Panc1 (cell line): ENCODE measurements around the gene ZNF782. TPM values are rescaled to one million over a fixed set of nuclear protein-coding genes. Genes with fewer than 3 reads are reported as not detected.

ENCODE experiments used
- ATAC-seq: fragments of 200-7000 bp; cut with Tn5 transposase; 2 replicates; pipeline ENCODE4 v1.9.1; 2020; ENCODE audit warnings: mild to moderate bottlenecking, moderate library complexity
- BruUV-seq: library from RNA; stranded (reverse); fragments of 400-500 nt; replicated peaks from 2 replicates; lab custom pipeline; 2021; lab: Mats Ljungman, UMichigan
- CTCF ChIA-PET: fragments of 300-600 bp; sonication (Branson Sonifier 250); formaldehyde crosslinking; loops from one replicate; lab custom pipeline; 2022; ENCODE audit warnings: antibody characterized with exemption; lab: Charles Lee
- POLR2A ChIA-PET: fragments of 300-600 bp; sonication (Branson Sonifier 250); formaldehyde crosslinking; loops from one replicate; lab custom pipeline; 2022; ENCODE audit warnings: antibody characterized with exemption; lab: Charles Lee
- DNase-seq: peaks from one replicate; pipeline ENCODE4 v3.0.0-alpha.2; 2010; ENCODE audit warnings: low read depth, low spot score
- H3K27ac ChIP-seq: 2 replicates; pipeline ENCODE4 v1.5.1; 2011; ENCODE audit warnings: mild to moderate bottlenecking, low read length, inconsistent platforms
- H3K27me3 ChIP-seq: fragments of 200-500 bp; sonication (Bioruptor generic); 2 replicates; pipeline ENCODE4 v1.6.0; 2014; ENCODE audit warnings: low read length, inconsistent platforms; ENCODE audit not compliant: control insufficient read depth, insufficient read depth
- H3K36me3 ChIP-seq: fragments of 200-500 bp; sonication (Bioruptor generic); 2 replicates; pipeline ENCODE4 v1.5.1; 2014; ENCODE audit warnings: inconsistent platforms, mild to moderate bottlenecking, low read length, moderate library complexity; ENCODE audit not compliant: control insufficient read depth, insufficient read depth
- H3K4me1 ChIP-seq: 2 replicates; pipeline ENCODE4 v1.5.1; 2011; ENCODE audit warnings: inconsistent platforms, mild to moderate bottlenecking, low read length, moderate library complexity; ENCODE audit not compliant: control insufficient read depth, insufficient read depth
- H3K4me3 ChIP-seq, 2 experiments: 2 replicates each; pipeline ENCODE4 v1.5.1; 2011 to 2012; ENCODE audit warnings: low read depth in 2 of 2, low read length in 2 of 2, mild to moderate bottlenecking in 2 of 2, inconsistent platforms in 1 of 2, moderate library complexity in 1 of 2
- H3K9me3 ChIP-seq: fragments of 200-500 bp; sonication (Bioruptor generic); 2 replicates; pipeline ENCODE4 v1.5.1; 2014; ENCODE audit warnings: low read depth, mild to moderate bottlenecking, inconsistent platforms, low read length, moderate library complexity; ENCODE audit not compliant: control insufficient read depth, insufficient read depth
- POLR2AphosphoS5 ChIP-seq: IDR thresholded peaks from 2 replicates; pipeline ENCODE4 v1.6.1; 2012; ENCODE audit warnings: mild to moderate bottlenecking, low read depth, low read length, moderate library complexity
- SIN3A ChIP-seq: IDR thresholded peaks from 2 replicates; pipeline ENCODE4 v1.6.1; 2012; ENCODE audit warnings: low read depth, mild to moderate bottlenecking, low read length, moderate library complexity, borderline replicate concordance; ENCODE audit not compliant: insufficient read depth
- TCF7L2 ChIP-seq: IDR thresholded peaks from 2 replicates; pipeline ENCODE4 v1.6.1; 2011; ENCODE audit warnings: mild to moderate bottlenecking, low read depth, low read length, inconsistent platforms
- in situ Hi-C: cut with HindIII; loops from 2 replicates; pipeline ENCODE4 v1.10.0; 2016; ENCODE audit warnings: low sequenced_read_pairs, low pct_unique_long_range_greater_than_20kb
- intact Hi-C: fragments of 100-400 bp; cut with micrococcal nuclease; formaldehyde crosslinking; loops from one replicate; pipeline ENCODE4 v1.10.0; 2022; ENCODE audit not compliant: unreplicated experiment
- total RNA-seq: library from RNA; stranded (reverse); gene quantifications from one replicate; pipeline ENCODE4 v1.2.1, GENCODE V29; 2021; ENCODE audit not compliant: unreplicated experiment
- TF ChIP-seq, protein P1 (sequence below), 2 experiments: IDR thresholded peaks; 2 replicates each; pipeline ENCODE4 v1.6.1; 2011 to 2012; ENCODE audit warnings: low read depth in 2 of 2, control low read depth in 1 of 2, low read length in 1 of 2, mild to moderate bottlenecking in 1 of 2, moderate library complexity in 1 of 2; ENCODE audit not compliant: insufficient read depth in 1 of 2
- TF ChIP-seq, protein P2 (sequence below): fragments of 450-650 bp; IDR thresholded peaks from 2 replicates; pipeline ENCODE4 v1.5.1; 2017; ENCODE audit warnings: mild to moderate bottlenecking

ZNF782 gene
- total RNA-seq, 1 experiment from 2014 or later, result 3.3 TPM

DNA sequence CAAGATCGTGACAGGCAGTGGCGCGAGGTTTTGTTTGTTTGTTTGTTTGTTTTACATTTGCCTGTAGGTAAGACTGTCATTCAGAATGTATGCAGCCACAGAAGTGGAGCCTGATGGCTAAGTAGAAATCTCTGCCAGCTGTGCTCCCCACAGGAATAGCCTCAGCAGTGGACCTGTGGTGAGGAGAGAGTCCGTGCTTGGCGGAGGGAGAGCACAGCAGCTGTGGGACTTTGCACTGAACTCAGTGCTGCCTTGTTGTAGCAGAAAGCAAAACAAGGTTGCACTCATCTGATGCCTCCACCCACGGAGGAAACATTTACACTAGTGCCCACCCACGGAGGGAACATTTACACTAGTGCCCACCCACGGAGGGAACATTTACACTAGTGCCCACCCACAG is 4.4 kb upstream of the ZNF782 start:
- H3K36me3 ChIP-seq, result peaks cover 2% of the 10 kb centered on the region; the same call in 1 of the 2 replicates
- no peaks in the 10 kb centered on the region for H3K4me1 ChIP-seq
- POLR2A ChIA-PET, result interaction anchor here (0.6 kb wide), 1 partner anchor 172 kb away, joined by 3 read pairs; no protein-coding TSS in a partner anchor
- in situ Hi-C loops (no loop called here), intact Hi-C loops (loop anchor here (5.0 kb wide), 1 partner anchor 539 kb away; no protein-coding TSS in a partner anchor)
- H3K4me3 ChIP-seq, result no peak overlapping the region
- no peak for TF ChIP-seq TCF7L2
- no peak for TF ChIP-seq POLR2AphosphoS5
- no peak for TF ChIP-seq SIN3A
- TF ChIP-seq, protein P1, sequence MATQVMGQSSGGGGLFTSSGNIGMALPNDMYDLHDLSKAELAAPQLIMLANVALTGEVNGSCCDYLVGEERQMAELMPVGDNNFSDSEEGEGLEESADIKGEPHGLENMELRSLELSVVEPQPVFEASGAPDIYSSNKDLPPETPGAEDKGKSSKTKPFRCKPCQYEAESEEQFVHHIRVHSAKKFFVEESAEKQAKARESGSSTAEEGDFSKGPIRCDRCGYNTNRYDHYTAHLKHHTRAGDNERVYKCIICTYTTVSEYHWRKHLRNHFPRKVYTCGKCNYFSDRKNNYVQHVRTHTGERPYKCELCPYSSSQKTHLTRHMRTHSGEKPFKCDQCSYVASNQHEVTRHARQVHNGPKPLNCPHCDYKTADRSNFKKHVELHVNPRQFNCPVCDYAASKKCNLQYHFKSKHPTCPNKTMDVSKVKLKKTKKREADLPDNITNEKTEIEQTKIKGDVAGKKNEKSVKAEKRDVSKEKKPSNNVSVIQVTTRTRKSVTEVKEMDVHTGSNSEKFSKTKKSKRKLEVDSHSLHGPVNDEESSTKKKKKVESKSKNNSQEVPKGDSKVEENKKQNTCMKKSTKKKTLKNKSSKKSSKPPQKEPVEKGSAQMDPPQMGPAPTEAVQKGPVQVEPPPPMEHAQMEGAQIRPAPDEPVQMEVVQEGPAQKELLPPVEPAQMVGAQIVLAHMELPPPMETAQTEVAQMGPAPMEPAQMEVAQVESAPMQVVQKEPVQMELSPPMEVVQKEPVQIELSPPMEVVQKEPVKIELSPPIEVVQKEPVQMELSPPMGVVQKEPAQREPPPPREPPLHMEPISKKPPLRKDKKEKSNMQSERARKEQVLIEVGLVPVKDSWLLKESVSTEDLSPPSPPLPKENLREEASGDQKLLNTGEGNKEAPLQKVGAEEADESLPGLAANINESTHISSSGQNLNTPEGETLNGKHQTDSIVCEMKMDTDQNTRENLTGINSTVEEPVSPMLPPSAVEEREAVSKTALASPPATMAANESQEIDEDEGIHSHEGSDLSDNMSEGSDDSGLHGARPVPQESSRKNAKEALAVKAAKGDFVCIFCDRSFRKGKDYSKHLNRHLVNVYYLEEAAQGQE (IDR thresholded peaks at IDR 0.05; ENCODE audit: insufficient read depth in 1 of 2, low read depth in 2 of 2, low read length in 1 of 2), result no peak
- TF ChIP-seq, protein P2, sequence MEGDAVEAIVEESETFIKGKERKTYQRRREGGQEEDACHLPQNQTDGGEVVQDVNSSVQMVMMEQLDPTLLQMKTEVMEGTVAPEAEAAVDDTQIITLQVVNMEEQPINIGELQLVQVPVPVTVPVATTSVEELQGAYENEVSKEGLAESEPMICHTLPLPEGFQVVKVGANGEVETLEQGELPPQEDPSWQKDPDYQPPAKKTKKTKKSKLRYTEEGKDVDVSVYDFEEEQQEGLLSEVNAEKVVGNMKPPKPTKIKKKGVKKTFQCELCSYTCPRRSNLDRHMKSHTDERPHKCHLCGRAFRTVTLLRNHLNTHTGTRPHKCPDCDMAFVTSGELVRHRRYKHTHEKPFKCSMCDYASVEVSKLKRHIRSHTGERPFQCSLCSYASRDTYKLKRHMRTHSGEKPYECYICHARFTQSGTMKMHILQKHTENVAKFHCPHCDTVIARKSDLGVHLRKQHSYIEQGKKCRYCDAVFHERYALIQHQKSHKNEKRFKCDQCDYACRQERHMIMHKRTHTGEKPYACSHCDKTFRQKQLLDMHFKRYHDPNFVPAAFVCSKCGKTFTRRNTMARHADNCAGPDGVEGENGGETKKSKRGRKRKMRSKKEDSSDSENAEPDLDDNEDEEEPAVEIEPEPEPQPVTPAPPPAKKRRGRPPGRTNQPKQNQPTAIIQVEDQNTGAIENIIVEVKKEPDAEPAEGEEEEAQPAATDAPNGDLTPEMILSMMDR, result no peak
- DNase-seq, result no peak
- ATAC-seq, result no peak
- no TSS peak for BruUV-seq
- H3K27ac ChIP-seq, result no peak overlapping the region
- CTCF ChIA-PET, result no interaction called here
- no peaks in the 10 kb centered on the region for H3K9me3 ChIP-seq
- H3K27me3 ChIP-seq, result no peaks in the 10 kb centered on the region

DNA sequence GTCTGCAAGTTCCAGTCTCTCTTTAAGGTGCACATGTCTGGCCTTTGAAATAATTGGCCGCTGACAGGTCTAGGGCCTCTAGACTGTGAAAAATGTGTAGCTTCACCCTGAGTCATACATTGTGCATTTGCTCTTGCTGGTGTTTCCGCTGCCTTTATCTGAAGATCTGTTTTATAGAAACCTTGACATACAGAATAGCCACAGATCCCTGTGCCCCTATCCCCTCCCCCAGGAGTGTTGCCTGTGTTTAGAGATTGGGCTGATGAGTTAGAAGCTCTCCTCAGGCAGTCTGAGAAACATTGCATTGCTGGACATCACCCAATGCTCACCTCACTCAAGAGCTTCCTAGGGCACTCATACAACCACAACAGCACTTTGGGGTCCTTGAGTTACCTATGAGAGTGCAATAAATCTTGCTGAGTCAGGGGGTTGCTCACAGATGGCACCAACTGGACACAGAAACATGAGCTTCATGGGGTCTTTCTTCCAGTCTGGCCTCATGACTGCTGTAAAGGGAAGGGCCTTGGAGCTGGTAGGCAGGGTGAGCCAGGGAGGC is 3.8 kb upstream of the ZNF782 start:
- DNase-seq (no peak), ATAC-seq (peak; percentile 43)
- no TSS peak for BruUV-seq
- POLR2A ChIA-PET, result interaction anchor here (0.6 kb wide), 1 partner anchor 172 kb away, joined by 3 read pairs; no protein-coding TSS in a partner anchor
- CTCF ChIA-PET, result no interaction called here
- peaks cover 5% of the 10 kb centered on the region for H3K4me1 ChIP-seq
- TF ChIP-seq SIN3A (no peak), TCF7L2 (no peak), POLR2AphosphoS5 (no peak)
- TF ChIP-seq, protein P2, result no peak
- TF ChIP-seq, protein P1 (IDR thresholded peaks at IDR 0.05; ENCODE audit: insufficient read depth in 1 of 2, low read depth in 2 of 2, low read length in 1 of 2), result no peak
- no peak overlapping the region for H3K27ac ChIP-seq
- in situ Hi-C loops (no loop called here), intact Hi-C loops (loop anchor here (5.0 kb wide), 1 partner anchor 539 kb away; no protein-coding TSS in a partner anchor)
- peaks cover 4% of the 10 kb centered on the region; the same call in 1 of the 2 replicates for H3K36me3 ChIP-seq
- H3K9me3 ChIP-seq, result no peaks in the 10 kb centered on the region
- no peaks in the 10 kb centered on the region for H3K27me3 ChIP-seq
- H3K4me3 ChIP-seq, result no peak overlapping the region
